C4-2B (cell line): ENCODE measurements around the gene CDC27.

ENCODE experiments used
- ZFX ChIP-seq: fragments of 450-650 bp; IDR thresholded peaks from 2 replicates; pipeline ENCODE4 v1.6.1; 2017
- TF ChIP-seq, protein P1 (sequence below): fragments of 450-650 bp; conservative IDR thresholded peaks from 2 replicates; pipeline ENCODE4 v1.5.1; 2017; ENCODE audit warnings: mild to moderate bottlenecking

GRCh38 chr17:47085736-47086135 lies 103.4 kb downstream of the CDC27 start:
- TF ChIP-seq, protein P1, sequence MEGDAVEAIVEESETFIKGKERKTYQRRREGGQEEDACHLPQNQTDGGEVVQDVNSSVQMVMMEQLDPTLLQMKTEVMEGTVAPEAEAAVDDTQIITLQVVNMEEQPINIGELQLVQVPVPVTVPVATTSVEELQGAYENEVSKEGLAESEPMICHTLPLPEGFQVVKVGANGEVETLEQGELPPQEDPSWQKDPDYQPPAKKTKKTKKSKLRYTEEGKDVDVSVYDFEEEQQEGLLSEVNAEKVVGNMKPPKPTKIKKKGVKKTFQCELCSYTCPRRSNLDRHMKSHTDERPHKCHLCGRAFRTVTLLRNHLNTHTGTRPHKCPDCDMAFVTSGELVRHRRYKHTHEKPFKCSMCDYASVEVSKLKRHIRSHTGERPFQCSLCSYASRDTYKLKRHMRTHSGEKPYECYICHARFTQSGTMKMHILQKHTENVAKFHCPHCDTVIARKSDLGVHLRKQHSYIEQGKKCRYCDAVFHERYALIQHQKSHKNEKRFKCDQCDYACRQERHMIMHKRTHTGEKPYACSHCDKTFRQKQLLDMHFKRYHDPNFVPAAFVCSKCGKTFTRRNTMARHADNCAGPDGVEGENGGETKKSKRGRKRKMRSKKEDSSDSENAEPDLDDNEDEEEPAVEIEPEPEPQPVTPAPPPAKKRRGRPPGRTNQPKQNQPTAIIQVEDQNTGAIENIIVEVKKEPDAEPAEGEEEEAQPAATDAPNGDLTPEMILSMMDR = no peak
- no peak for TF ChIP-seq ZFX
